ENCODE results near the gene CETN1.

CETN1 gene

DNA sequence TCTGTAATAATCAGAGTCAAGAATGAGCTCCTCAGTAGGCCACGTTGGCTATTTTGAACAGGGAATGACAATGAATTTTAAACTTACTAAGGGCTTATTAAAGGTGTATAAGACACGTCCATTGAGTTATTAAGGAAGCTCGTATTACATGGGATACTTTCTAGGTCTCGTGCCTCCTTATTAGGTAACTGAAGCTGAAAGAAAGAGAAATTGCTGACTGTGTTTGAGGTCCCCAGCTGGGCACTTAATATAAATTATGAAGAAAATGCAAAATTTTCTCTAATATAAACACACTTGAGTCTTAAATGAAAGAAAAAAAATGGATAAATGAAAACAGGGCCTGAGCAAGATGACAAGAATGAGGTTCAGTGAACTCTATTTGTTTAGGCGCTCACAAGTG, 38.4 kb downstream of the CETN1 start:
- H3K4me3 ChIP-seq = no peak overlapping the region
- H3K27ac ChIP-seq = no peak overlapping the region

DNA sequence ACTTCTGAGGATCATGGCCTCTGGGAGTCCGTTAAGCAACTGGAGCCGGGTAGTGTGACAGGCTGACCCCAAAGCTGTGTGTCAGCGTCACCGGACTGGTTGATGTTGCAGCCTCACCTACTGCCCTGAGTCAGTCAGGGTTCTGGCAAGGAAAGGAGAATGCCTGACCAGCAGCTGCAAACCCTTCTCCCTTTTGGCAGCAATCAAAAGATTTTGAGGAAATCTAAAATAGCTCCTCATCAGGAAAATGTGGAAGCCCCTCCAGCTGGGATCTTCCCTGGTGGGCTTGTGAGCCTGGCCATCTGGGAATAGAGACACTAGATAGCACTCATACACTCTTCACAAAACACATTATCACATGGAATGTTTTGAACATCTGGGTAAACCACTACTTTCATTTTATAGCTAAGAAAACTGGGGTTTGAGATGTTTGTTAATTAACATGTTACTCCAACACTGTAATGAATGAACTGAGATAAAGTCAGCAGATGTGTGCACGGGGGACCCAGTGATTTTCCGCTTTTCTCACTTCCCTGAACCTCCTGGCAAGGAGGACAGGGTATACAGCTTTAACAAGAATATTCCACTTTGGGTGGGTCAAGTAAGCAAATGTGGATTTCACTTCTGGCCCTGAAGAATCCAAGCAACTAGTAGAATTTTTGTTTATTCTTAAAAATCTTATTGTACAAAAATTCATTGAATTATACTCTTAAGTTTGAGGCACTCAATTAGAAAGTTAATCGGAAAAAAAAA, 41.3 kb downstream of the CETN1 start:
- H3K4me3 ChIP-seq = no peak overlapping the region
- H3K27ac ChIP-seq = no peak overlapping the region

DNA sequence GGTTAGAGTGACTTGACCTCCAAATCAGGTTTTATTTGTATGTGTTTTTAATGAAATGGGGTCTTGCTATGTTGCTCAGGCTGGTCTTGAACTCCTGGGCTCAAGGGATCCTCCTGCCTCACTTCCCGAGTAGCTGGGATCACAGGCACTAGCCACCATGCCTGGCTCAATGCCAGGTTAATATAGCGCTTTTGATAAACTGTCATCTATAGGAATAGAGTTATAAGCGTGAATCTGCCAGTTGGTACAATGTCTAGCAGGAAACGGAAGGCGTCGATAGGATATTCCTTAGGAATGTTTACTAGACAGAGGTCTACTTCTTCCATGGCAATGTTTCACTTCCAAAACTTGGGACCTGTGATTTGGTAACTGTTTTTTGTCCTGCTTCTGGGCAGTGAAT, 42.1 kb downstream of the CETN1 start:
- no peak overlapping the region for H3K4me3 ChIP-seq
- H3K27ac ChIP-seq = no peak overlapping the region

DNA sequence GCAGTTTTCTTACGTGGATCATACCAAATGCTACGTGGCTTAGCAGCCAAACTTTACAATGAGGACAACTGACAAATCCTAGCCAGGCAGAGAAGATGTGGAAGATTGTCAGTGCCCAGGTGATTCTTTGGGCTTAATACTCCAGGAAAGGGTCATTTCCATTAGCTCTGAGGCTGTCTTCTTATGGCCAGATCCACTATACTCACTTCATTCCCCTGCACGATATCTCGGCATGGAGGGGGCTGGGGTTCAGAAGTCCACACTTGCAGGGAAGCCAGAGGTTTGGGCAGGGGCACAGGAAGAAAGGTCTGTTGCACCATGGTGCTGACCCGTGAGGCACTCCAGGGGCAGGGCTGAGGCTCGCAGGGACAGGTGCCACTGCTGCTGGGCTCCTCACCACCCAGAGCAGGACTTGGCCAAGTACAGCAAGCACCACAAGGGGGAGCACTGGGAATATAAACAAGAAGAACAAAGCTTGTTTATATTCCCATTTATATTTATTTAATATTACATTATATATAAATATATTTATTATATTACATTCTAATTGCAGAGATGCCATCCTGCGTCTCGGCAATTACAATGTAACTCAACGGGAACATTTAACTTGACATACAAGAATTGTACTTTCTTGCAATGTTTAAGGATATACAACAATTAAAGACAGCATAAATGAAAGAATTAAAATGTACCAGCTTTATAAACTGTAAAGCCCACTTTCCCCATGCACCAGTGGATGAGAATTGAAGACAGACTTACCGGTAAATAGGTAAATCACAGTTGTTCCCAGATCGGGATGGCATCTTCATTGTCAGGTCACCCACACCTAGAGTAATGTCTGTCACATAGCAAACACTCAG, 43.8 kb downstream of the CETN1 start:
- no peak overlapping the region for H3K4me3 ChIP-seq
- no peak overlapping the region for H3K27ac ChIP-seq

DNA sequence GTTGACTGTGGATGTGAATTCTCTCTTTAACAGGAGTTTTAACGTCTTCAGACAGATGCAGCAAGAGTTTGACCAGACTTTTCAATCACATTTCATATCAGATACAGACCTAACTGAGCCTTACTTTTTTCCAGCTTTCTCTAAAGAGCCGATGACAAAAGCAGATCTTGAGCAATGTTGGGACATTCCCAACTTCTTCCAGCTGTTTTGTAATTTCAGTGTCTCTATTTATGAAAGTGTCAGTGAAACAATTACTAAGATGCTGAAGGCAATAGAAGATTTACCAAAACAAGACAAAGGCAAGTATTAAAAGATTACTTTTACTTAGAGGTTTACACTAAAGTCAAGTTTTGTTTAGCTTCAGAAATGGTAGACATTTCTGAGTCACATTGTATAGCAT, 47.1 kb downstream of the CETN1 start:
- Histone ChIP-seq H3K27ac (no peak overlapping the region), H3K4me3 (no peak overlapping the region)

DNA sequence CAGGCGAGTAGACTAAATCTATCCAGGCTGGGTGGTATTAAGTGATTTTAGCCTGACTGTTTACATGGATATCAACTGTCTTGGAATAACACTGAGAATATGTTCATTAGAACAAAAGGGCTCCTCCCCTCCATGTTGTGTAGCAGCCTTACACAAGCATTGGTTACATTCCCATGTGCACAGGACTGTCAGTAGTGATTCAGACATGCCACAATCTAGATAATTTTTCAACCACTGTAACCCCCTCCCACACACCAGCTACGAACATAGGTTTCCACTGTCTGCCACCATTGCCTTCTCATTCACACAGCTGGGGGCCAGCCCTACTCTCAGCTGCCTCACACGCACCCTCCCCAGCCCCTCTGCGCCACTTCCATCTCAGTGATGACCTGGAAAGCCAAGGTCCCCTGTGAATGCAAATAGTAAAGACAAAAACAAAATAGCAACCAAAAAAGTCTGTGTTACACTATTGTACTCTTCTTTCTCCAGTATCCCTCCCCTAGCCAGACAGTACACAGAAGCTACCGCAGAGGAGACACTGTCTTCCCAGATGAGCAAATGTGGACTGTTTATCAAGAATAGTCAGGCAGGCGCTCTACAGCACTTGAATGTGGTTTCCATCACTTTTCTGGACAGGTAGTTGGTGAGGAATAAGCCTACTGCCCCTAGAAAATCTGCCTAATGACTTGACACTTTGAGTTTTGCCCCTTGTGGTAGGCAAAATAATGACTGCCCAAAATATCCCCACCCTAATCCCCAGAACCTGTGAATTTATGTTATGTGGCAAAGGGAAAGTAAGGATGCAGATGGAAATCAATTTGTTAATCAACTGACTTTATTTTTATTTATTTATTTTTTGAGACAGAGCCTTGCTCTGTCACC, 49.3 kb downstream of the CETN1 start:
- no peak overlapping the region for H3K27ac ChIP-seq
- H3K4me3 ChIP-seq = no peak overlapping the region

DNA sequence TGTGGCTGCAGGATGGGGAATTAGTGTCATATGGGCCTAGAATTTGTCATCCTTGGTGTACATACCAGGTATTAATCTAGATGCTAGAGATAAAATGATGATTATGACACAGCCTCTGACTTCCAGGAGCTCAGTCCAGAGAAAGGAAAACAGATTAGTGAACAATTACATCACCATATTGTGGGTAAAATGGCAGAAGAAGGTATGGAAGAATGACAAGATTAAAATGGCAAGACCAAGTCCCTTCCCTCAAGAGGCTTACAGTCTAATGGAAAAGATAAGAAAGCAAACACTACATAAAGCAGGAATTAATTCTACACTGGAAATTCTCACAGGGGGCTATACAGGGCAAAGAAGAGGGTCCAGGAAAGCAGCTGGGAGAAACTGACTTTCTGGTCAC, 51.4 kb downstream of the CETN1 start:
- H3K4me3 ChIP-seq = no peak overlapping the region
- no peak overlapping the region for H3K27ac ChIP-seq
